ENCODE data around the gene SLC18A2.

The SLC18A2 gene

GRCh38 chr10:117322260-117322659, 81.3 kb downstream of the SLC18A2 start:
- no peaks in the 10 kb centered on the region for H3K9me3 ChIP-seq (replicated peaks; ENCODE audit: insufficient read depth, low read length)
- no peak overlapping the region for H3K4me2 ChIP-seq (ENCODE audit: low read depth, low read length)
- no peaks in the 10 kb centered on the region for H3K36me3 ChIP-seq (replicated peaks; ENCODE audit: insufficient read depth, low read length)
- no peaks in the 10 kb centered on the region for H3K4me1 ChIP-seq (ENCODE audit: low read length)
- peaks cover 8% of the 10 kb centered on the region; the same call in 1 of the 2 replicates for H3K79me2 ChIP-seq (ENCODE audit: low read length)
- TF ChIP-seq EZH2phosphoT487 (IDR thresholded peaks at IDR 0.05; ENCODE audit: low read length) (no peak), EZH2 (optimal IDR thresholded peaks at IDR 0.05; ENCODE audit: low read depth, low read length) (no peak), CTCF (IDR thresholded peaks at IDR 0.05; ENCODE audit: low read length) (no peak)
- no peaks in the 10 kb centered on the region for H4K20me1 ChIP-seq (ENCODE audit: insufficient read depth, low read length)
- no peaks in the 10 kb centered on the region for H3K27me3 ChIP-seq (replicated peaks; ENCODE audit: insufficient read depth, low read length)
- H3K4me3 ChIP-seq (ENCODE audit: low read length), result no peak overlapping the region
- DNase-seq, result no peak
- no peaks in the 10 kb centered on the region for H3K9me2 ChIP-seq (replicated peaks; ENCODE audit: insufficient read depth, low read length)
- H3F3A ChIP-seq (ENCODE audit: insufficient read depth, low read length), result no peaks in the 10 kb centered on the region
- H3K27ac ChIP-seq (ENCODE audit: low read length), result no peak overlapping the region
- no peak overlapping the region for H3K9ac ChIP-seq (ENCODE audit: low read length)
- H2AFZ ChIP-seq (ENCODE audit: low read length), result no peak overlapping the region

- no peak for DNase-seq
- Histone ChIP-seq H3F3A (ENCODE audit: insufficient read depth, low read length) (no peaks in the 10 kb centered on the region), H3K27me3 (replicated peaks; ENCODE audit: insufficient read depth, low read length) (no peaks in the 10 kb centered on the region), H3K9me2 (replicated peaks; ENCODE audit: insufficient read depth, low read length) (no peaks in the 10 kb centered on the region), H2AFZ (ENCODE audit: low read length) (no peak overlapping the region), H3K79me2 (ENCODE audit: low read length) (peaks cover 16% of the 10 kb centered on the region), H3K4me1 (ENCODE audit: low read length) (no peaks in the 10 kb centered on the region), H3K9ac (ENCODE audit: low read length) (no peak overlapping the region), H3K27ac (ENCODE audit: low read length) (no peak overlapping the region), H4K20me1 (ENCODE audit: insufficient read depth, low read length) (no peaks in the 10 kb centered on the region), H3K36me3 (replicated peaks; ENCODE audit: insufficient read depth, low read length) (no peaks in the 10 kb centered on the region), H3K4me2 (ENCODE audit: low read depth, low read length) (no peak overlapping the region), H3K4me3 (ENCODE audit: low read length) (no peak overlapping the region), H3K9me3 (replicated peaks; ENCODE audit: insufficient read depth, low read length) (no peaks in the 10 kb centered on the region)
- TF ChIP-seq EZH2 (optimal IDR thresholded peaks at IDR 0.05; ENCODE audit: low read depth, low read length) (no peak), EZH2phosphoT487 (IDR thresholded peaks at IDR 0.05; ENCODE audit: low read length) (no peak), CTCF (IDR thresholded peaks at IDR 0.05; ENCODE audit: low read length) (no peak)
These were observed 83.5 kb downstream of the SLC18A2 start for GRCh38 chr10:117324367-117324766.

- H2AFZ ChIP-seq (ENCODE audit: low read length), result no peak overlapping the region
- no peaks in the 10 kb centered on the region for H3K9me3 ChIP-seq (replicated peaks; ENCODE audit: insufficient read depth, low read length)
- H3K27ac ChIP-seq (ENCODE audit: low read length), result no peak overlapping the region
- H3F3A ChIP-seq (ENCODE audit: insufficient read depth, low read length), result no peaks in the 10 kb centered on the region
- H3K36me3 ChIP-seq (replicated peaks; ENCODE audit: insufficient read depth, low read length), result no peaks in the 10 kb centered on the region
- no peak overlapping the region for H3K4me3 ChIP-seq (ENCODE audit: low read length)
- H3K9ac ChIP-seq (ENCODE audit: low read length), result no peak overlapping the region
- no peaks in the 10 kb centered on the region for H3K4me1 ChIP-seq (ENCODE audit: low read length)
- no peaks in the 10 kb centered on the region for H4K20me1 ChIP-seq (ENCODE audit: insufficient read depth, low read length)
- DNase-seq, result no peak
- no peak overlapping the region for H3K4me2 ChIP-seq (ENCODE audit: low read depth, low read length)
- peaks cover 19% of the 10 kb centered on the region for H3K79me2 ChIP-seq (ENCODE audit: low read length)
- no peaks in the 10 kb centered on the region for H3K27me3 ChIP-seq (replicated peaks; ENCODE audit: insufficient read depth, low read length)
- H3K9me2 ChIP-seq (replicated peaks; ENCODE audit: insufficient read depth, low read length), result no peaks in the 10 kb centered on the region
- TF ChIP-seq EZH2 (optimal IDR thresholded peaks at IDR 0.05; ENCODE audit: low read depth, low read length), result no peak
- no peak for TF ChIP-seq EZH2phosphoT487 (IDR thresholded peaks at IDR 0.05; ENCODE audit: low read length)
- no peak for TF ChIP-seq CTCF (IDR thresholded peaks at IDR 0.05; ENCODE audit: low read length)
These were observed 86.3 kb downstream of the SLC18A2 start for GRCh38 chr10:117327262-117327661.

Data from MM.1S (cell line).